Panc1 (cell line): ENCODE measurements around the gene TRIM2. TPM values are rescaled to one million over a fixed set of nuclear protein-coding genes. Genes with fewer than 3 reads are reported as not detected.

ENCODE experiments used
- ATAC-seq: fragments of 200-7000 bp; cut with Tn5 transposase; 2 replicates; pipeline ENCODE4 v1.9.1; 2020; ENCODE audit warnings: mild to moderate bottlenecking, moderate library complexity
- BruUV-seq: library from RNA; stranded (reverse); fragments of 400-500 nt; replicated peaks from 2 replicates; lab custom pipeline; 2021; lab: Mats Ljungman, UMichigan
- CTCF ChIA-PET: fragments of 300-600 bp; sonication (Branson Sonifier 250); formaldehyde crosslinking; loops from one replicate; lab custom pipeline; 2022; ENCODE audit warnings: antibody characterized with exemption; lab: Charles Lee
- POLR2A ChIA-PET: fragments of 300-600 bp; sonication (Branson Sonifier 250); formaldehyde crosslinking; loops from one replicate; lab custom pipeline; 2022; ENCODE audit warnings: antibody characterized with exemption; lab: Charles Lee
- DNase-seq: peaks from one replicate; pipeline ENCODE4 v3.0.0-alpha.2; 2010; ENCODE audit warnings: low read depth, low spot score
- H3K27ac ChIP-seq: 2 replicates; pipeline ENCODE4 v1.5.1; 2011; ENCODE audit warnings: mild to moderate bottlenecking, low read length, inconsistent platforms
- H3K27me3 ChIP-seq: fragments of 200-500 bp; sonication (Bioruptor generic); 2 replicates; pipeline ENCODE4 v1.6.0; 2014; ENCODE audit warnings: low read length, inconsistent platforms; ENCODE audit not compliant: control insufficient read depth, insufficient read depth
- H3K36me3 ChIP-seq: fragments of 200-500 bp; sonication (Bioruptor generic); 2 replicates; pipeline ENCODE4 v1.5.1; 2014; ENCODE audit warnings: inconsistent platforms, mild to moderate bottlenecking, low read length, moderate library complexity; ENCODE audit not compliant: control insufficient read depth, insufficient read depth
- H3K4me1 ChIP-seq: 2 replicates; pipeline ENCODE4 v1.5.1; 2011; ENCODE audit warnings: inconsistent platforms, mild to moderate bottlenecking, low read length, moderate library complexity; ENCODE audit not compliant: control insufficient read depth, insufficient read depth
- H3K4me3 ChIP-seq, 2 experiments: 2 replicates each; pipeline ENCODE4 v1.5.1; 2011 to 2012; ENCODE audit warnings: low read depth in 2 of 2, low read length in 2 of 2, mild to moderate bottlenecking in 2 of 2, inconsistent platforms in 1 of 2, moderate library complexity in 1 of 2
- H3K9me3 ChIP-seq: fragments of 200-500 bp; sonication (Bioruptor generic); 2 replicates; pipeline ENCODE4 v1.5.1; 2014; ENCODE audit warnings: low read depth, mild to moderate bottlenecking, inconsistent platforms, low read length, moderate library complexity; ENCODE audit not compliant: control insufficient read depth, insufficient read depth
- POLR2AphosphoS5 ChIP-seq: IDR thresholded peaks from 2 replicates; pipeline ENCODE4 v1.6.1; 2012; ENCODE audit warnings: mild to moderate bottlenecking, low read depth, low read length, moderate library complexity
- SIN3A ChIP-seq: IDR thresholded peaks from 2 replicates; pipeline ENCODE4 v1.6.1; 2012; ENCODE audit warnings: low read depth, mild to moderate bottlenecking, low read length, moderate library complexity, borderline replicate concordance; ENCODE audit not compliant: insufficient read depth
- TCF7L2 ChIP-seq: IDR thresholded peaks from 2 replicates; pipeline ENCODE4 v1.6.1; 2011; ENCODE audit warnings: mild to moderate bottlenecking, low read depth, low read length, inconsistent platforms
- in situ Hi-C: cut with HindIII; loops from 2 replicates; pipeline ENCODE4 v1.10.0; 2016; ENCODE audit warnings: low sequenced_read_pairs, low pct_unique_long_range_greater_than_20kb
- intact Hi-C: fragments of 100-400 bp; cut with micrococcal nuclease; formaldehyde crosslinking; loops from one replicate; pipeline ENCODE4 v1.10.0; 2022; ENCODE audit not compliant: unreplicated experiment
- total RNA-seq: library from RNA; stranded (reverse); gene quantifications from one replicate; pipeline ENCODE4 v1.2.1, GENCODE V29; 2021; ENCODE audit not compliant: unreplicated experiment
- TF ChIP-seq, protein P1 (sequence below): fragments of 450-650 bp; IDR thresholded peaks from 2 replicates; pipeline ENCODE4 v1.5.1; 2017; ENCODE audit warnings: mild to moderate bottlenecking
- TF ChIP-seq, protein P2 (sequence below), 2 experiments: IDR thresholded peaks; 2 replicates each; pipeline ENCODE4 v1.6.1; 2011 to 2012; ENCODE audit warnings: low read depth in 2 of 2, control low read depth in 1 of 2, low read length in 1 of 2, mild to moderate bottlenecking in 1 of 2, moderate library complexity in 1 of 2; ENCODE audit not compliant: insufficient read depth in 1 of 2

Gene TRIM2
- total RNA-seq, 1 experiment from 2014 or later: 18.9 TPM

DNA sequence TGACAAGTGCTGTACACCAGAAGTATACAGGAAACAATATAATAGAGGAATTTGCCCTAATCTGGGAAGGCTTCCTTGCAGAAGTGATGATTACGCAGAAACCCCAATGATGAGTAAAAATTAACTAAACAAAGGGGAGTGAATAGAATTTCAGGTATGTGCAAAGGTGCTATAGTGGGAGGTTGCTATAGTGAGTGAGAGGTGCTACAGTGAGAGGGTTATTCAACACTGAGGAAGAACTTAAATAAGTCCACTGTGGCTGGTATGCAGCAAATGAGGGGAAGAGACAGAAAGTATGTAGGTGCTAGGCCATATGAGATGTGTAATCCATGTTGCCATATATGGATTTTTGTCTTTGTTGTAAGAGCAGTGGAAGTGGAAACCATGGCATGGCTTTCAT lies 69.5 kb downstream of the TRIM2 start:
- no peaks in the 10 kb centered on the region for H3K27me3 ChIP-seq
- no peak for ATAC-seq
- TF ChIP-seq SIN3A: no peak
- H3K27ac ChIP-seq: no peak overlapping the region
- in situ Hi-C loops (no loop called here), intact Hi-C loops (no loop called here)
- ChIA-PET POLR2A (no interaction called here), CTCF (no interaction called here)
- H3K9me3 ChIP-seq: no peaks in the 10 kb centered on the region
- H3K4me3 ChIP-seq: no peak overlapping the region
- no peaks in the 10 kb centered on the region for H3K36me3 ChIP-seq
- no peak for DNase-seq
- BruUV-seq: no TSS peak
- peaks cover 4% of the 10 kb centered on the region; the same call in 1 of the 2 replicates for H3K4me1 ChIP-seq

DNA sequence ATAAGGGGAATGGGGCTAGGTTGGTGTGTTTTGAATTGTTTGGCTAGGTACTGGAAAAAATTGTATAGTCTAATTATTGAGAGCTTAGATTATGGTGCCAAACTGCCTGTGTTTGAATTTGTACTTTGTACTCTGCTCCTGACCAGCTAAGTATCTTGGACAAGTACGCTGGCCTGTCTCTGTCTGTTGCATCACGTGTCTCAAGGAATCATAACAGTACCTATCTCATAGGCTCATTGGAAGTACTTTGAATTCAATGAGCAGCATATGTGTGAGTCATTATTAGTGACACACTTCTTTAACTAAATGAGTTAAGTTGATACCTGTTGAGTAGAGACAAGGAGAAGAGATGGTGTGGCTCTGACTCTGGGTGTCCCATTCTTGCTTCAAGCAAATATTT lies 70.7 kb downstream of the TRIM2 start:
- no peak overlapping the region for H3K4me3 ChIP-seq
- no peak overlapping the region for H3K27ac ChIP-seq
- no peaks in the 10 kb centered on the region for H3K27me3 ChIP-seq
- TF ChIP-seq TCF7L2 (no peak), SIN3A (no peak), POLR2AphosphoS5 (no peak)
- TF ChIP-seq, protein P1, sequence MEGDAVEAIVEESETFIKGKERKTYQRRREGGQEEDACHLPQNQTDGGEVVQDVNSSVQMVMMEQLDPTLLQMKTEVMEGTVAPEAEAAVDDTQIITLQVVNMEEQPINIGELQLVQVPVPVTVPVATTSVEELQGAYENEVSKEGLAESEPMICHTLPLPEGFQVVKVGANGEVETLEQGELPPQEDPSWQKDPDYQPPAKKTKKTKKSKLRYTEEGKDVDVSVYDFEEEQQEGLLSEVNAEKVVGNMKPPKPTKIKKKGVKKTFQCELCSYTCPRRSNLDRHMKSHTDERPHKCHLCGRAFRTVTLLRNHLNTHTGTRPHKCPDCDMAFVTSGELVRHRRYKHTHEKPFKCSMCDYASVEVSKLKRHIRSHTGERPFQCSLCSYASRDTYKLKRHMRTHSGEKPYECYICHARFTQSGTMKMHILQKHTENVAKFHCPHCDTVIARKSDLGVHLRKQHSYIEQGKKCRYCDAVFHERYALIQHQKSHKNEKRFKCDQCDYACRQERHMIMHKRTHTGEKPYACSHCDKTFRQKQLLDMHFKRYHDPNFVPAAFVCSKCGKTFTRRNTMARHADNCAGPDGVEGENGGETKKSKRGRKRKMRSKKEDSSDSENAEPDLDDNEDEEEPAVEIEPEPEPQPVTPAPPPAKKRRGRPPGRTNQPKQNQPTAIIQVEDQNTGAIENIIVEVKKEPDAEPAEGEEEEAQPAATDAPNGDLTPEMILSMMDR: no peak
- TF ChIP-seq, protein P2, sequence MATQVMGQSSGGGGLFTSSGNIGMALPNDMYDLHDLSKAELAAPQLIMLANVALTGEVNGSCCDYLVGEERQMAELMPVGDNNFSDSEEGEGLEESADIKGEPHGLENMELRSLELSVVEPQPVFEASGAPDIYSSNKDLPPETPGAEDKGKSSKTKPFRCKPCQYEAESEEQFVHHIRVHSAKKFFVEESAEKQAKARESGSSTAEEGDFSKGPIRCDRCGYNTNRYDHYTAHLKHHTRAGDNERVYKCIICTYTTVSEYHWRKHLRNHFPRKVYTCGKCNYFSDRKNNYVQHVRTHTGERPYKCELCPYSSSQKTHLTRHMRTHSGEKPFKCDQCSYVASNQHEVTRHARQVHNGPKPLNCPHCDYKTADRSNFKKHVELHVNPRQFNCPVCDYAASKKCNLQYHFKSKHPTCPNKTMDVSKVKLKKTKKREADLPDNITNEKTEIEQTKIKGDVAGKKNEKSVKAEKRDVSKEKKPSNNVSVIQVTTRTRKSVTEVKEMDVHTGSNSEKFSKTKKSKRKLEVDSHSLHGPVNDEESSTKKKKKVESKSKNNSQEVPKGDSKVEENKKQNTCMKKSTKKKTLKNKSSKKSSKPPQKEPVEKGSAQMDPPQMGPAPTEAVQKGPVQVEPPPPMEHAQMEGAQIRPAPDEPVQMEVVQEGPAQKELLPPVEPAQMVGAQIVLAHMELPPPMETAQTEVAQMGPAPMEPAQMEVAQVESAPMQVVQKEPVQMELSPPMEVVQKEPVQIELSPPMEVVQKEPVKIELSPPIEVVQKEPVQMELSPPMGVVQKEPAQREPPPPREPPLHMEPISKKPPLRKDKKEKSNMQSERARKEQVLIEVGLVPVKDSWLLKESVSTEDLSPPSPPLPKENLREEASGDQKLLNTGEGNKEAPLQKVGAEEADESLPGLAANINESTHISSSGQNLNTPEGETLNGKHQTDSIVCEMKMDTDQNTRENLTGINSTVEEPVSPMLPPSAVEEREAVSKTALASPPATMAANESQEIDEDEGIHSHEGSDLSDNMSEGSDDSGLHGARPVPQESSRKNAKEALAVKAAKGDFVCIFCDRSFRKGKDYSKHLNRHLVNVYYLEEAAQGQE (IDR thresholded peaks at IDR 0.05; ENCODE audit: insufficient read depth in 1 of 2, low read depth in 2 of 2, low read length in 1 of 2): no peak
- H3K4me1 ChIP-seq: no peaks in the 10 kb centered on the region; the same call in 1 of the 2 replicates
- intact Hi-C loops: no loop called here
- in situ Hi-C loops: no loop called here
- CTCF ChIA-PET: no interaction called here
- no peaks in the 10 kb centered on the region for H3K36me3 ChIP-seq
- DNase-seq (no peak), ATAC-seq (no peak)
- H3K9me3 ChIP-seq: no peaks in the 10 kb centered on the region
- no TSS peak for BruUV-seq
- POLR2A ChIA-PET: no interaction called here

DNA sequence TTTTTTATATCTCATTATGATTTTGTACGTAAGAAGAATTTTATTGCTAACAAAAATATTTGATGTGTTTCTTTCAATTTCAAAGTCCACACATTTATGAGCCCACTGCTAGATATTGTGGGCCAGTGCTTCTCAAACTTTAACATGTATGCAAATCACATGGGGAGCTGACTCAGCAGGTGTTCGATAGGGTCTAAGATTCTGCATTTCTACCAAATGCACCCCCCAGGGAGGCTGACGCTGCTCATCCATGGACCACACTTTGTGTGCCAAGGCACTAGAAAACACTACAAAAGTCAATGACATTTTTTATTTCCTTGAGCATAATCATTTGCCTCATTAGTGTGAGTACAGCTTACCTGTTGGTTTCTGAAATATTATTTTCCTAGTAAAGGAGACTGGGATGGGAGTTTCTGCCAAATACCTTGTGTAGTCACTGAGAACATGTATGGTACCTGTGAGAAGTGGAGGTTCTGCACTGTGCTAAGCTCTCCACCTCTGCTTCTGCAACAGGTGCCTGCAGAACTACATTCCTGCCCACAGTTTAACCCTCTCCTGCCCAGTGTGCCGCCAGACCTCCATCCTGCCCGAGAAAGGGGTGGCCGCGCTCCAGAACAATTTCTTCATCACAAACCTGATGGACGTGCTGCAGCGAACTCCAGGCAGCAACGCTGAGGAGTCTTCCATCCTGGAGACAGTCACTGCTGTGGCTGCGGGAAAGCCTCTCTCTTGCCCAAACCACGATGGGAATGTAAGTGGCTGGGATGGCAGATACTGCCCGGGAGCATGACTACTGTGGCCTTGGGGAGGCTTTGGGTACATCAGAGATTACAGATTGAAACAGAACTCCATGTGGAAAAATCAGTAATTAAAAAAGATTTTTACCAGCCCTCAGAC lies 71.4 kb downstream of the TRIM2 start:
- intact Hi-C loops (no loop called here), in situ Hi-C loops (no loop called here)
- ChIA-PET POLR2A (no interaction called here), CTCF (no interaction called here)
- H3K27ac ChIP-seq: no peak overlapping the region
- DNase-seq (no peak), ATAC-seq (no peak)
- H3K36me3 ChIP-seq: no peaks in the 10 kb centered on the region
- BruUV-seq: no TSS peak
- TF ChIP-seq, protein P2 (IDR thresholded peaks at IDR 0.05; ENCODE audit: insufficient read depth in 1 of 2, low read depth in 2 of 2, low read length in 1 of 2): no peak
- TF ChIP-seq, protein P1: no peak
- TF ChIP-seq POLR2AphosphoS5 (no peak), SIN3A (no peak), TCF7L2 (no peak)
- no peaks in the 10 kb centered on the region for H3K9me3 ChIP-seq
- no peaks in the 10 kb centered on the region; the same call in 1 of the 2 replicates for H3K4me1 ChIP-seq
- no peaks in the 10 kb centered on the region for H3K27me3 ChIP-seq
- no peak overlapping the region for H3K4me3 ChIP-seq
